Measurements from ENCODE around the gene CCDC178.
"Not testable (repeated sequence)": the region's sequence is repeated elsewhere in the genome, so short reads cannot be mapped to it uniquely, and the experiment has no call there.

CCDC178 gene

DNA sequence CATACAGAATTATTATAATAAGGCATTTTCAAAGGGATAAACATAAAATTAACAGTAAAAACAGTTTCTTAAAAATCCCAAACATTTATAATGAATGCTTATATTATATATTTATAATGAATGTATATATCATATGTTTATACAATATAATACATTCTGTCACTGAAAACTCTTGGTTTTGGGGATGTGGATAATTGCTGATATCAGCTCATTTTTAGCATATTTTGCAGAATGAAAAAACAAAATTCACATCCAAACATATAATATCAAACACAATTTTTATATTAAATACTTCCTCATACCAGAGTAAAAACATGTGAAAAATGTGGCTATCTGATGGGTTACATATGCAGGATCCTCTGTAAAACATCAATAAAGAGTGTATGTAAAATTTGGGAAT, 465.0 kb downstream of the CCDC178 start:
- no peak for DNase-seq

- DNase-seq: no peak
These were observed 465.4 kb downstream of the CCDC178 start for GRCh38 chr18:32975163-32975436.

DNA sequence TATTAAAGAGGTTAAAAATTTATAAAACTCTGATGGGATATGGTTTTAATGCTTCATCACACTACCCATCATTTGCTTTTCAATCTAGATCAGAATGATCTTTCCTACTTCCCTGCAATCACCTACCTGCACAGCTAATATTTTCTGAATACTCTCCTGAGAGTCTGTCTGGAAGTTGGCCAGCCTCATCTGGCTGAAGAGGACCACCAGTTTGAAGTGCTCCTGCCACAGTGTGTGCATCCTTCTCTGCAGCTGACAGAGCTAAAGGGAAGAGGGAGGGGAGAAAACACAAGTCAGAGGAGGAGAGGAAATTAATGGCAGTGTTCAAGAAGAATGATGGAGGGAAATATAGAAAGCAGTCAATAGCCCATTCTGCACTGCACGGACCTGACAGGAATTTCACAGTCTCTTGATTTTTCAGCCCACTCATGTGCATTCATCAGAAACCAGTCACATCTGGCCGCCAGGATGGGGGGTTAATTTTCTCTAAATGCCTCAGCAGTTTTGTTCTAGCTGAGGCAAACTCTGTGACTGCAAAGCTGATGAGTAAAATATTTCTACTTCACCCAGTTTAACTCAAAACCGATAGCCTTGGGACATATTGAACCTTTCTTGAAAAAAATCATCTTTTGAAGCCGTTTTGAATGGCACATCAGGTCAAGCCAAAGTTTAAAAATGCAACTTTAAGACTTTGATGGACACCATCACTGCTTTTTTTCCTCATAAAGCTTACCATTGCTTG, 465.9 kb downstream of the CCDC178 start:
- DNase-seq: no peak

DNA sequence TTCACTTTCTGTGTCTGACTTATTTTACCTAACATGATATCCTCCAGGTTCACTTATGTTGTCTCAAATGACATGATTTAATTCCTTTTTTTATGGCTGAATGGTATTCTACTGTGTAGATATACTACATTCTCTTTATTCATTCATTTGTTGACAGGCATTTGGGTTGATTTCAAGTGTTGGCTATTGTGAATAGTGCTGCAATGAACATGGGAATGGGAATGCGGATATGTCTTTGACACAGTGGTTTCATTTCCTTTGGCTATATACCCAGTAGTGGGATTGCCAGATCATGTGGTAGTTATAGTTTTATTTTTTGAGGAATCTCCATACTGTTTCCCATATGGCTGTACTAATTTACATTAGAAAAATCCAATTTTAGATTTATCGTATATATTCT, 472.3 kb downstream of the CCDC178 start:
- no peak for DNase-seq

DNA sequence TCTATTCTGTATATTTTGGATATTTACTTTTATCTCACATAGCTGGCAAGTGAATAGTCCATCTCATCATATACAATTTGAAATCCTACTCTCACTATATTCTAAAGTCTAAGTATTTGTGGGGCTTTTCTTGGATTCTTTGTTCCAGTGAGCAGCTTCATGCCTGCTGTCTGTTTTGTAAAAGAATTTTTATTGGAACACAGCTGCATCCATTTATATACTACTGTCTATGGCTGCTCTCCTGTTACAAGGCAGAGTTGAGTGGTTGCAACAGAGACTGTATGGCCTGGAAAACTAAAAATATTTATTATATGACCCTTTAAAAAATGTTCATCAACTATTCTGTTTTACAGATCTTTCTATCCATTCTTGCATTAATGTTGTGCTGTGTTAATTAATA, 474.4 kb downstream of the CCDC178 start:
- DNase-seq: no peak

DNA sequence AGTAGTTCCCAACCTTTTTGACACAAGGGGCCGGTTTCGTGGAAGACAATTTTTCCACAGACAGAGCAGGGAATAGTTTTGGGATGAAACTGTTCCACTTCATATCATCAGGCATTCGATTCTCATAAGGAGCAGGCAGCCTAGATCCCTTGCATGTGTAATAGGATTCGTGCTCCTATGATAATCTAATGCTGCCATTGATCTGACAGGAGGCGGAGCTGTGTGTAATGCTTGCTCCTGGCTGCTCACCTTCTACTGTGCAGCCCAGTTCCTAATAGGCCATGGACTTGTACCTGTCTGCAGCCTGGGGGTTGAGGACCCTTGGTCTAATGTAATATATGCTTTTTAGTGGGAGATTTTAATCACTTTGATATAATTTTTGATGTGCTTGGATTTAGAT, 479.0 kb downstream of the CCDC178 start:
- no peak for DNase-seq

DNA sequence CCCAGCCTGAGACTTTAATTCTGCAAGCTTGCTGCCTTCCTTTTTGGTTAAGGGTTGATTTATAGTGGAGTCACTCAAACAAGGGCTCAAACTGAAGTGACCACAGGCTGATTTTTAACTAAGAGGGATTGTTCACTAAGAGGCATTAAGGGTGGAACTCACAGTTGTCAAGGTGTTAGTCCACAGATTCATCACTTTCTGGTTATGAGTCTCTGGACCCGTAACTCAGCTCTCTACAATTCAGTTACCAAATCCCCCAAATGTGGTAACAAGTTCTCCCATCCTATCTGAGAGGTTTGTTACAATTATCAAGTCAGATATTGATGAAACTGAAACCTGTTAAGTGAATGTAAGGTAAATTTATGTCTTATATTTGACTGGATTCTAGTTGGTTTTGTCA, 481.8 kb downstream of the CCDC178 start:
- DNase-seq: no peak

GRCh38 chr18:32956591-32957315, 483.8 kb downstream of the CCDC178 start:
- no peak for DNase-seq

DNA sequence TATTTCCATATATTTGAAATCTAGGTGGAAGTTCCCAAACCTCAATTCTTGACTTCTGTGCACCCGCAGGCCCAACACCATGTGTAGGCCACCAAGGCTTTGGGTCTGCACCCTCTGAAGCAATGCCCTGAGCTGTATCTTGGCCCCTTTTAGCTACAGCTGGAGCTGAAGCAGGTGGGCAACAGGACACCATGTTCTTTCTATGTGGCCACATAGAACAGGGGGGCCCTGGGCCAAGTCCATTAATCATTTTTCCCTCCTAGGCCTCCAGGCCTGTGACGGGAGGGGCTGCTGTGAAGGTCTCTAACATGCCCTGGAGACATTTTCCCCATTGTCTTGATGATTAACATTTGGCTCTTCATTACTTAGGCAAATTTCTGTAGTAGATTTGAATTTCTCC, 488.2 kb downstream of the CCDC178 start:
- DNase-seq: not testable (repeated sequence)

DNA sequence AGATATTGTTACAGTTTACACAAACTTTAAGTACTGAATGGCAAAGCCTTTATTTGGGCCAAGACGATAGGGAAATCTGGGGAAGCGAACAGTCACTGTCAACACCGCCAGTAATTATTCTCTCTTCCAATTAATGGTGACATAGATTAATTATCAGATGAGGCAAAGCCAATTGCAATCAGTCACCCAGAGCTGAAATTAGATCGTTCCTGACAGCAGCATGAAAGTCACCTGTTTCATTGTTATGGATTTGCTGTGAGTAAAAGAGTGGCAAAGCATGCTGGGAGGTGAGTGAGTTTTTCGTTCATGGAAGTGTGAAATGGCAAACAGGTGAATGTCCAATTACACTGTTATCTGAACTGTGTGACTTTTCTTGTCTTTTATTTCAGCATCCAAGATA, 502.9 kb downstream of the CCDC178 start:
- no peak for DNase-seq

DNA sequence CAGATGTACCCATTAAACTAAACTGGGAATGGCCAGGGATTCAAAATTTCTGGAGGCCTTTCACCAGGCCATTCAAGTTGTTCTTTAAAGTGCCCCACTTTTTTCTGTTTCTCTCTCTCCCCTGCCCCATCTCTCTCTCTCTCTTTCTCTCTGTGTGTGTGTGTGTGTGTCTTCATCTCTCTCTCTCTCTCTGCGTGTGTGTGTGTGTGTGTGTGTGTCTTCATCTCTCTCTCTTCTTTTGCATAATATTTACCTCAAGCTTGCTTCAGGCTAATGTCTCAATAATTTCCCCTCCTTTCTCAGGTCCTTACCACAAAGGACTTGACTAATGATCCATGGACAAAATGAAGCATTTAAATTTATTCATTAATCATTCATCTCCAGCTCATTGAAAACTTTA, 503.5 kb downstream of the CCDC178 start:
- DNase-seq: no peak

DNA sequence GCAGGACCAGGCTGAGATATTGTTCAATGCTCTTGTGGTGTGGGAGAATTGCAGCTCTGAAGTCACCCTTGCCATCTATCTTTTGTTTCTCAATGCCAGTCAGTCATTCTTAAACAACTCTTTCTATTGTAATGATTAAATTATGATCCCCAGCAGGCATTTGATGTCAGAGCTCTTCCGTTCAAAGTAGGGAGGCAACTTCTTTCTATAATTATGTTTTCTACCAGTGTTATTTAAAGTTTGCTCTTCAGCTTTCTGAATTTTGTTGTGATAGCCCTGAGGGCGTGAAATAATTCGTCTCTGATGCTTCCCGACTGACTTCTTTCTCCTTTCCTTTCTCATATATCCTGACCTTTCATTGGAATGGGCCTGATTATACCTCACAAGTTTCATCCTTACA, 506.3 kb downstream of the CCDC178 start:
- no peak for DNase-seq

GRCh38 chr18:32930695-32931301, 509.7 kb downstream of the CCDC178 start:
- no peak for DNase-seq

- DNase-seq: no peak
These were observed 511.3 kb downstream of the CCDC178 start for GRCh38 chr18:32929213-32929612.

DNA sequence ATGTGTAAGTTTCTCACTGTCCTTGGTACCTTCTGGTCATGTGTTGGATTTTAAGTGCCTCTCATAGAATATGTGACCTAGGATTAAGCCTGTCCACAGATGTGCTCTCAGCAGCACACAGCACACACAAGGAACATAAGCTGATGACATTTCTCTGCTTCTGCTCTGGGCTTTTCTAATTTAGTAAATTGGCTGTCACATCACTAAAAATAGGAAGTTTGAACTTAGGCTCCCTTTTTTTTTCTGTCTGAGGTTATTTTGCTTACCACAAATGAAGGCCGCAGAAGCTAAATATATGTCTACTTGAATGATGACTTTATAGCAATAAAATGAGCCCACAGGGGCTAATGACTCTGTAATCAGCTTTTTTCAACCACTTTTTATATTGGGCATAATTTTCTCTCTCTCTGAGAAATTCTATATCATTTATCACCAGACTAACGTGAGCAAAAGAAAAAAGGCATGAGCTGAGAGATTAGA, 517.5 kb downstream of the CCDC178 start:
- no peak for DNase-seq

- DNase-seq: no peak
These were observed 519.4 kb downstream of the CCDC178 start for GRCh38 chr18:32920796-32921787.

DNA sequence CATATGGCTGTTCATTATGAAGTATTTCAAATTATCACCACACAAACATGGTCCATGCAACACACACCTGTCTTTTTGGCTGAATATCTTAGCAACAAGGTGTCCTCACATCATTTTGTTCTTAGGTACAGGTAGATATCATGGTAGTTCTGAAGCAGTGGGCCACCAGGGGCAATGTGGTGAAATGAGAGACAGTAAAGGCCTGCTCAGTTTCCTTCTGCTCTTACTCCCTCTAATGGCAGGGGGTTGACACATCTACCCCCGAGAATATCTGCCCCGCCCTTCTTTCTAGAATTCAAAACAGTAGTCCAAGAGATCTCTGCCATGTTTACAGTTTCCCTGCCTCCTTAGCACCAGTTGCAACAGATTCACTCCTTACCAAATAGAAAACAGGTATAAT, 520.7 kb downstream of the CCDC178 start:
- DNase-seq: no peak

DNA sequence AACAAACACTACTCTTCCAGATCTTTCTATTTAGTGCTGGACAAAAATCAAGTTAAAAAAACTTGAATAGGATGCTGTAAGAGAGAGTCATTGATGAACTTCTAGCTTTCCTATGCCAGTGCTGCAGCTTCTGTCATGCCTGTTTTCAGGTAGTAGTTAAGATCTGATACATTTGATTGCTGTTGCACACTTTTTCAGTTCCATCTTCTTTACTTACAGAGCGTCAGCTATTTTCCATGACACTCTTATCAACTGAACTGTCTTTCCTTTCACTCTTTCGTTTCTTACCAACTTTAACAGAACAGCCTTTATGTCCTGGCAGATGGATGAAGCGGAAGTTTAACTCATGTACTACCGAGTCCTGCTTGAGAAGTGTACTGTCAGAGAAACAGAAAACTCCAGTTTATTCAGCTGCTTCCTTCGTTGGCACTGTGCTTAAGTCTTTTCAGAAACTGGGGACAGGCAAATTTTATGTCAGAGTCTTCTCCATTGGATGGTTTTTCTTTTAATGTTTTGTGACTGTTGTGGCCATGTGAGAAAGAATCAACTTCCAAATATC, 521.8 kb downstream of the CCDC178 start:
- no peak for DNase-seq

- DNase-seq: no peak
These were observed 525.0 kb downstream of the CCDC178 start for GRCh38 chr18:32915516-32915915.

DNA sequence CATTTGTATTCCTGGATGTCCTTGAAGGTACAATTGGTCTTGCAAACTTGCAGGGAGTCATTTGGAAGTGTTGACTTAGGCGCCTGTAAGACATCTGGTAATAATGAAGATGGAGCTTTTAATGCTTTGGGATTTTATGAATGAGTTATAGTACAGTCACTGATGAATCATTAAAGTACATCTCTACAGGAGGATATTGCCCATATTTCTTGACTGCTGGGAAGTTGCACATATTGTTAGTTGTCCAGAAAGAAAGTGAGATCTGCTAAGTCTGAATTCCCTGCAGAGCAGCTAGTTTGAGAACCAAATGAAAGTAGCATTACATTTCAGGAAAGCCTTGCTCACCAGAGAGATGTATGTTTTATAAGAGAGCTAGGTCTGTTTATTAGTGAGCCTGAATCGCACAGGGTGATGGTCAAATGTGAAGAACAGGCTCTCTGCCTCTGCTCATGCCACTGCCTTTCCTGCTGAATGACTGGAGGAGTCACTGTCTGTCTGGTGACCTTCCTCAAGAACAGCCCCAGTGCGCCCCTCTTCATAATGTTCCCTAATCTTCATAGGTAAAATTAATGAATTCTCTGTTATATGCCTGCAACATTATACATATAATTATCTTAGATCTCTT, 528.7 kb downstream of the CCDC178 start:
- no peak for DNase-seq

DNA sequence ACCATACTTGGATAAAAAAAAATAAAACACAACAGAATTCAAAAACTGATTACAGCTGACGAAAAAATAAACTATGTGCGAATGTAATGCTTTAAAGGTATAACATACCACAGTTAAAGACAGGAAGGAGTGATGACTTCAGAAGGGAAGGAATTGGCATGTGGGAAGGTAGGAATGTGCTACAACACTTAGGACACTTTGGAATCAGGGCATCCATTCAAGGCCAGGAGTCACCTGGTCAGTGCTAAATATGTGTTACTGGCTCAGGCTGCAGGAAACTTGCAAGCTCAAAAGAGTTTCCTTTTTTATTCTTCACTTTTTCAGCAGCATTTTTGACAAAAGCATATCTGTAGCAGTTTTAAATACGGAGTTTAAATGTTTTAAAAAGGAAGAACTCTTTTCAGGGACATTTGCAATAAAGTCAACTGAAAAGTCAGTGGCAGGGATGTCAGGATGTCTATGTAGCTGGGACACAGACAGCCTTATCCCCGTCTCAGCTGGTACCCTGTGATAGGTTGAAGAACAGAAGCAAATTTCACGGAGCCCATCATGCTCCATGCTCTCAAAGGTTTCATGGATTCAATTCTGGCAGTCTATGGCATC, 529.7 kb downstream of the CCDC178 start:
- no peak for DNase-seq
